ENCODE measurements around the gene TP63. TPM values are rescaled to one million over a fixed set of nuclear protein-coding genes. Genes with fewer than 3 reads are reported as not detected.
A peak's percentile ranks its signal among the peaks of the same experiment; 100 is the strongest.

Gene TP63
- total RNA-seq, 1 experiment from 2014 or later = 1.1 TPM

DNA sequence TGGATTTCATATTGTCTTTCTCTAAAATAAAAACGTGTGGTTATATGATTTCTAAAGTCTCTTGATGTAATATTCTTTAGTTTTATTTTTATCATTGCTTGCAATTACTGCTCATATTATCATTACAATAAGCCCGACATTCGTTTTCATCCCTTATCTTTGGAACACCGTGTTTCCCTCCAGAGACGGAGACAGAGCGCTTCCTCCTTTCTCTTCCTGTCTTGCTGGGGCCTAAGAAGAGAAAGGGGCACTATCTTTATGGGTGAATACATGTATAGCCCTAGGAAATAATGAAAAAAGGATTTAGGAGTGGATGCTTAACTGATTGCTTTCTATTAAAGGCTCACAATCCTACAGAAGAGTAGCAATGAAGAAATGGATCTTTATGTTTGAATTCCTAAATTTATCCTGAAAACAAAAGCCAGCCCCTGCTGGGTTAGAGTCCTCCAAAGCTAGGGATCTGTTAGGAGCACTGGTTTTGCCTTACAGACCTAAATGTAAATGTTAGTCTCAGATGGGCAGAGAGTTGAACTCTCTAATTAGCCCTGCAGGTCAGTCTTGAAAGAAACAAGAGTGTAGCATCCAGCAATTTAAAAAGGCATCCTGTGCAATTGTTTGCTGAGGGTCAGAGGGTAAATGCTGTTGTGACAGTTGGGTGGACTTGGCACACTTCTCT lies 145.1 kb downstream of the TP63 start:
- no peak for DNase-seq
- Histone ChIP-seq H3K27me3 (no peaks in the 10 kb centered on the region), H3K36me3 (no peaks in the 10 kb centered on the region), H3K4me3 (no peak overlapping the region), H3K9me3 (no peaks in the 10 kb centered on the region)

DNA sequence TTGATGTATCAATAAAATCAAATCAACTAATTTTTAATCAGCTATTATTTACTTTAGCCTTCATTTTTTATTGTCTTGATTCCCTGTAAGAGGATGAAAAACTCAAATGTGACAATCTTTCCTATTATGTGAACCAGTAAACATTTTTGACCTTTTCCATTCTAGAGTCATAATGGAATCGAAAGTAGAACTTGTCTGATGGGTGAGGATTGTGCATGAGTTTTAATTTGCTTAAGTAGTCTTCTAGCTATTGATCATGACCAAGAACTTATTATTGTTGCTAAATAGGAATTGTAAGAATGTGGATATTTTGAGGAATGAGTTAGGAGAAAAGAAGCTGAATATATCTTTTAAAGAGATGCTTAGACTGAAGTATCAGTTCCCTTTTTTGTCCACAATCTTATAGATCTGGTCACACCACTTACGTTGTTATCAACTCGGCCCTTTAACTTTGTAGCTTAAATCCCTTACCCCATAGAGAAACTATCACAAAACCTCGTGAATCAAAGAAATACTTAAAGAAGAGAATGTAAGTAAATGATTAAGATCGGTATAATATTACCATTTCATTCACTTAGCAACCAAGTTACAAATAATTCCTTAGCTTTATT lies 147.3 kb downstream of the TP63 start:
- no peaks in the 10 kb centered on the region for H3K36me3 ChIP-seq
- H3K27me3 ChIP-seq = no peaks in the 10 kb centered on the region
- H3K4me3 ChIP-seq = no peak overlapping the region
- DNase-seq = no peak
- H3K9me3 ChIP-seq = no peaks in the 10 kb centered on the region

DNA sequence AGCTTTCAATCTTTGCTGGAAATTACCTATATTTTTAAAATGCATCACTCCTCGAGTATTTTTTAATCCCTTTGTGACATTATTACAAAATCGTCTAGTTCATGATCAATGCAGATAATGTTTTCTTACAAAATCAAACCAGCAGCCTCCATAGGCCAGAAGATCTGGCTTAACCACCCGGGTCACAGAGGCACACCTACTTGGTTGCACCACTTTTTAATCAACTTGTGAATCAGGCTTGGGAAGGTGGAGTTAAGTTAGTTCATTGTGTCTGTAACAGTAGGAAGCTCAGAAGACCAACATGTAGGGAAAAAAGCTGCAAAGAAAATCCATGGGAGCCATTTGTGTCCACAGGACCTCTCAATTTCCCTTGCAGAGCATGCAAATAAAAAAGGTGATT lies 148.0 kb downstream of the TP63 start:
- Histone ChIP-seq H3K36me3 (no peaks in the 10 kb centered on the region), H3K27me3 (no peaks in the 10 kb centered on the region), H3K9me3 (no peaks in the 10 kb centered on the region), H3K4me3 (no peak overlapping the region)
- DNase-seq = no peak

GRCh38 chr3:189780546-189781270 lies 149.5 kb downstream of the TP63 start:
- H3K36me3 ChIP-seq = no peaks in the 10 kb centered on the region
- DNase-seq = no peak
- no peaks in the 10 kb centered on the region for H3K27me3 ChIP-seq
- no peak overlapping the region for H3K4me3 ChIP-seq
- H3K9me3 ChIP-seq = no peaks in the 10 kb centered on the region

GRCh38 chr3:189781415-189781814 lies 150.2 kb downstream of the TP63 start:
- H3K36me3 ChIP-seq = no peaks in the 10 kb centered on the region
- DNase-seq = no peak
- H3K4me3 ChIP-seq = no peak overlapping the region
- H3K27me3 ChIP-seq = no peaks in the 10 kb centered on the region
- H3K9me3 ChIP-seq = no peaks in the 10 kb centered on the region

GRCh38 chr3:189786479-189787064 lies 155.4 kb downstream of the TP63 start:
- no peaks in the 10 kb centered on the region for H3K9me3 ChIP-seq
- H3K4me3 ChIP-seq = no peak overlapping the region
- H3K36me3 ChIP-seq = no peaks in the 10 kb centered on the region
- no peaks in the 10 kb centered on the region for H3K27me3 ChIP-seq
- DNase-seq = no peak

GRCh38 chr3:189787191-189787590 lies 156.0 kb downstream of the TP63 start:
- Histone ChIP-seq H3K36me3 (no peaks in the 10 kb centered on the region), H3K27me3 (no peaks in the 10 kb centered on the region), H3K4me3 (no peak overlapping the region), H3K9me3 (no peaks in the 10 kb centered on the region)
- no peak for DNase-seq

DNA sequence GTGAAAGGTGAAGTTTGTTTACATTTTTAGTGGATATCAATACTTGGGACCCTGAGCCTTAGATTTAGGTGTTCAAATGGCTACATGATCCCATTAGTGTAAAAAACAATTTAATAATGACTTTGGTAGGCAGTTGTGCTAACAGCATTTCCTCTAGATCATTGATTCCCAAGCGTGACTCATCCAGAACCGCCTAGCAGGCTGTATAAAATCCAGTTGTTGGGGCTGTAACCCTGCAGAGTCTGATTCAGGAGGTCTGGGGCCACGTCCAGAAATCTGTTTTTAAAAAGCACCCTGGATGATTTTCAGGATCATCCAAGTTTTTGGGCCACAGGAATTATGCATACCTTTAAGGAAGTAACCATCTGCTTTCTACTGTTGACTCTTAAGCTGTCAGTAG lies 156.4 kb downstream of the TP63 start:
- DNase-seq = peak; percentile 81
- Histone ChIP-seq H3K9me3 (no peaks in the 10 kb centered on the region), H3K36me3 (no peaks in the 10 kb centered on the region), H3K4me3 (no peak overlapping the region), H3K27me3 (no peaks in the 10 kb centered on the region)

GRCh38 chr3:189789432-189789831 lies 158.2 kb downstream of the TP63 start:
- no peaks in the 10 kb centered on the region for H3K36me3 ChIP-seq
- H3K27me3 ChIP-seq = no peaks in the 10 kb centered on the region
- no peak overlapping the region for H3K4me3 ChIP-seq
- DNase-seq = no peak
- H3K9me3 ChIP-seq = no peaks in the 10 kb centered on the region

GRCh38 chr3:189790658-189791057 lies 159.5 kb downstream of the TP63 start:
- Histone ChIP-seq H3K36me3 (no peaks in the 10 kb centered on the region), H3K4me3 (no peak overlapping the region), H3K27me3 (no peaks in the 10 kb centered on the region), H3K9me3 (no peaks in the 10 kb centered on the region)
- DNase-seq = no peak

DNA sequence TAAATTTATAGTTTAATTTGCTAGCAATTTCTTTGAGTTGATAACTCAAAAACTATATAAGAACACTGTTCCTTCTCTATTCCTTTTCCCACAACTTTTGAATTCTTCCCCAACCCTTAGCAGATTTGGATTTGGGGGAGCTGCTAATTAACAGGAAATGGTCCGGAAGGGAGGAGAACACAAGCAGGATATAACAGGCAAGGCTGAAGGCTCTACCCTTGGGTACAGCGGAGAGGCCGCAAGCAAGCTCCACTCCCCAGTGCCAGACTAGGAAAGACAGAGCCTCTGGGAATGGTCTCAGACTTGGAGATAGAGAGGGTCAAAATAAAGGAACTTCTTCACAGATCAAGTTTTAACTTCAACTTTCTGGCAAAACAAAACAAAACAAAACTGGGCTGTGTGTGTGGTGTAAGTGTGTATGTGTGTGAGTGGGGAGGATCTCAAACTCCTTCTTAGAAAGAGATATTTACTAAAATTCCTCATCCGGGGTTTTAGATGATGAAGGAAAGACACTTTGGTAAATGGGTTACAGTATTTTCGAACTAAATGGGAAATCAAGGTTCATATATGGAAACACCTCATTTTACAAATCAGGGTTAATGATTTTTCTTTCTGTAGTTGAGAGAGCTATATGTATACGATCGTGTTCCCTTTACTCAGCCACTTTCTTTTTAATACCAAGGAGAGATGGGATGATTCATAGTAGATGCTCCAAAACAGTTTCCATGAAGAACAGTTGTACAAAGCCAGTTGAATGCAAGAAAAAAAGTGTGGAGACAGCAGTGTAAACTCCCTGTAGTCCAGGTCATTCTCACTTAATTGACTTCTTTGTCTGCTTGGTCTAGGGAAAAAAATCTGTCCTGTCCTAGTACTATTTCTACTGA lies 161.1 kb downstream of the TP63 start:
- H3K27me3 ChIP-seq = no peaks in the 10 kb centered on the region
- H3K4me3 ChIP-seq = no peak overlapping the region
- H3K36me3 ChIP-seq = no peaks in the 10 kb centered on the region
- no peak for DNase-seq
- H3K9me3 ChIP-seq = no peaks in the 10 kb centered on the region

- Histone ChIP-seq H3K9me3 (no peaks in the 10 kb centered on the region), H3K27me3 (no peaks in the 10 kb centered on the region), H3K4me3 (no peak overlapping the region), H3K36me3 (no peaks in the 10 kb centered on the region)
- DNase-seq = no peak
These were observed 163.3 kb downstream of the TP63 start for GRCh38 chr3:189794518-189794917.

DNA sequence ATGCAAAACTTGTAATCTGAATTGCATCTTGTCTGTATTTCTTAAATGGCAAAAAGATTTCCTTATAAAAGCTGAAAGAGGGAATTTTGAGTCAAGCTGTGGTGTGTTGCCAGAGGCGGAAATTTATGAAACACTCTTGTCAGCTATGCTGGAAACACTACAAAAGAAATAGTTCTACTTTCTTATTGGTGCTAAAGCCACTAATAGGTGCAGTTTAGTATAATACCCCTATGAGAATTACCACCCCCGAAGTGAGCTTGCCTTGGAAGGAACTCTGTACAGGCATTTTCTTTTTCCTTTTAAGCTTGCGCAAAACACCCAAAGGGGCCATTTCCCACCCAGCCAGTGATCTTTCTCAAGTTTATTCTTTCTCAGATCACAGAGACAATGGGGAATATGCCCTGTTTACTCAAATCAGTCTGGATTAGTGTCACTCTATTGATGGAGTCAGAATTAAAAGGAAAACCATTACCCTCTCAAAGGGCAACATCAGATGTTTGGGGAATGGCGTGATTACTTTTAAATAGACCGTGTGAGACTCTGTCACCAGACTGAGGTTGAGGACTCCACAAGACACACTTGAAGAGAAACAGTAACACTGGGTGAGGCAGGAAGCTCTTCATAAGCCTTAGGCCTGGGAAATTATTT lies 166.0 kb downstream of the TP63 start:
- Histone ChIP-seq H3K27me3 (no peaks in the 10 kb centered on the region), H3K36me3 (no peaks in the 10 kb centered on the region), H3K4me3 (no peak overlapping the region), H3K9me3 (no peaks in the 10 kb centered on the region)
- DNase-seq = no peak

DNA sequence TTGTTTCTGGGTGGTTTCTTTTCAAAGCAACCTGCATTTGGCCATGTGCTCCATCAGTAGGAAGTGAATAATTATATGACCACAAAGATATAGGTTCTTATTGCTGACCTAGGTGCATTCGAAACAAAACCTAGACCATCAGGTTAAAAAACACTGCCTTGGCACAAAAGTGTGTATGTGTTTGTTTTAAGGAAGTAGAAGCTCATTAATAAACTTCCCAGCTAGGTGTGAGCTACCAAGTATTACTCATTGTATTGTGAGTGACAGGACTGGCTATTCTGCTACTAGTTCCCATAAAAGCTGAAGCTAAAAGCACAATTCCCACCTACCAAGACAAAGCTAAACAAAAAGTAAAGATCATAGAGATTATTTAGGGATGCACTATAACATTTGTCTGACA lies 168.2 kb downstream of the TP63 start:
- DNase-seq = no peak
- no peaks in the 10 kb centered on the region for H3K27me3 ChIP-seq
- no peaks in the 10 kb centered on the region for H3K9me3 ChIP-seq
- H3K36me3 ChIP-seq = no peaks in the 10 kb centered on the region
- H3K4me3 ChIP-seq = no peak overlapping the region

DNA sequence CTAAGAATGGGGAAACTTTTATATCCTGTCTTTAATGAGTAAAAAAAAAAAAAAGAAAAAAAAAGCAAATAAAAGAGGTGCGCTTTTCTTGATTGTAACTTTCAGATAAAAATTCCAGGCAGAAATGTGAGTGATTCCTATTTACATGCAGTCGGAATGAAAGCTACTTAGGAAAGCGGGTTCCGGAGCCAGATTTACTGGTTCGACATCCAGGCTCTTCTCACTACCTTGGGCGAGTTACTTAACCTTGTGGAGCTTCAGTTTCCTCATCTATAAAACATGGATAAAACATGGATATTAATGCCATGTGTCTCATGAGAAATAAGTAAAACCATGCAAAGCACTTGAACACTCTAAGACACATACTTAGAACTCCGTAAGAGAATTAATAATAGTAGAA lies 169.2 kb downstream of the TP63 start:
- Histone ChIP-seq H3K4me3 (no peak overlapping the region), H3K9me3 (no peaks in the 10 kb centered on the region)

DNA sequence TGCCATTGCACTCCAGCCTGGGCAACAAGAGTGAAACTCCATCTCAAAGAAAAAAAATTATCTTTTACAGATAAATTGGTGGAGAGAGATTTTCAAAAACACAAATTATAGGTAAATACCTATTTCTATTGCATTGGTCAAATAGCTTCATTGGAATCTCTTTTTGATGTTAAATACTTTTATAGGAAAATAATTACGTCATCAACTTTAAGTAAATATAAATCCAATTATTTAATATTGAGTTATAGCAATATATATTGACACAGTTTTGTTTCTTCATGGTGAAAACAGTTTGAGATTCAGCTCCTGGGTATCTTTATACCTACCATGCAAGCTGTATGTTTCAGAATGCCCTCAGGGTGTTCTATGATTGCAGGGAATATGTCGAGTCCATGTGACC lies 172.1 kb downstream of the TP63 start:
- Histone ChIP-seq H3K4me3 (no peak overlapping the region), H3K9me3 (no peaks in the 10 kb centered on the region), H3K36me3 (no peaks in the 10 kb centered on the region), H3K27me3 (no peaks in the 10 kb centered on the region)
- DNase-seq = no peak

More for the DNA sequence above, 169.2 kb downstream of the TP63 start:
- no peaks in the 10 kb centered on the region for H3K36me3 ChIP-seq
- H3K27me3 ChIP-seq = no peaks in the 10 kb centered on the region
- no peak for DNase-seq

Measured in MG63 (cell line).